Dermis blood vessel endothelial cell (primary cell): ENCODE data around the gene GLDC. TPM values are rescaled to one million over a fixed set of nuclear protein-coding genes. Genes with fewer than 3 reads are reported as not detected.
"Not testable (repeated sequence)": the region's sequence is repeated elsewhere in the genome, so short reads cannot be mapped to it uniquely, and the experiment has no call there.

Source experiments
- DNase-seq: peaks from one replicate; pipeline ENCODE4 v3.0.0; 2010
- total RNA-seq: library from RNA; depleted of rRNA; stranded (reverse); fragments of >200 nt; gene quantifications from 2 replicates; pipeline ENCODE4 v1.2.3, GENCODE V29; 2014

Gene GLDC
- total RNA-seq, 1 donor from 2014 or later: 3.2 TPM

DNA sequence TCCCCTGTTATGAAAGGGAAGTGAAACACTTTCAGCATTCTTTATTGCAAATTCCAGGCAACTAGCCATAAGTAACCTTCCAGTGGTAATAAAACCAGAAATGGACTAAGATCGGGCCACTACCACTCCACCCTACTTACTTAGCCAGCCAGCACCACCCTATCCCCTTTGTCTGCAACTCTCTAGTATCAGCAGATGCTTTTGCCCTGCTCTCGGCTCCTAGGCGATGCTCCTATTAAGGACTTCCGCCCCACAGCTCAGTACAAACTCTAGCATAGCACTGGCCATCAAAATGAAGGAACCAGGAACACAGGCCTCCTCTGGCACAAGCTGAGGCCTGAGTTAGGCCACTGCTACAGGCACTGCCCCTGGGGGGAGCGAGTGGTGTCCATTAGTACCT is 81.2 kb downstream of the GLDC start:
- peak; percentile 85 for DNase-seq

DNA sequence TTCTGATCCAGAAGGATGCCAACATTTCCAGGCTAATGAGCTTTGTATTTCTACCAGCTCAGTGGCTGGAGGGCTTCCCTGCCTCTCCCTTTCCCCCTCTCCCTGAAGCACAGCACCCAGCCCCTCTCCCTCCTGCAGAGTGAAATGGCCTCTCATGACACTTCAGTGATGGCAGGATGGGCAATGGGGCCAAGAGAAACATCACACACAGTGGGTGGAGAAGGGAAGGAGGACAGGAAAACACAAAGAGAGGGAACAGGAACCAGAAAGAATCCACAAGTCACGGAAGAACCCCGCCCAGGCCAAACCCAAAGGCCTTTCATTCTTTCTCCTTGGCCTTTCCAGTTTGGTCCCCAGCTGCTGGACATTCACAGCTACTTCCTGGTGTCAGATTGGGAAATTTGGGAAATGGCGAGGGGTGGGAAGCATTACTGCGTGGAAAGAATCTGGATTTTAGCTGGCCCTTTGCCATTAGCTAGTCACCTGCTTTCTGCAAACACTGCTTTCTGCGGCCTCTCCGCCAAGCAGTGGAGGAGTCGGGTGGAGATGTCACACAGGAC is 82.6 kb downstream of the GLDC start:
- peak; percentile 58 for DNase-seq

DNA sequence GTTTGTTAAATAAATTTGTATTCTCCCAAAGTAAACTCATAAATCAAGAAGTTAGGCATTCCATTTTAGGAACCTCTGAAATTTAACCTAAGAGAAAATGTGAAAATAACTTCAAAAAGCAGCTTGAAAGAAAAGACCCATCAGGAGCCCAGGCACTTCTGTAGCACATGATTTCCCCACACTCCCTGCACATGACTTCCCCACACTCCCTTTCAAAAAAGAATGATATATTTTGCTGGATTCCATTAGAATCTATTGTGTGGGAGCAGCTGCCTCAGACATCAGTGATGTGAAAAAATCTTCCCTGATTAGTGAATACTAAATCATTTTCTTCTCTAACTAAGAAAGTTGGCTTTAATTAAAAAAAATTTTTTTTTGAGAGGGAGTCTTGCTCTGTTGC is 83.3 kb downstream of the GLDC start:
- DNase-seq: peak; percentile 20

DNA sequence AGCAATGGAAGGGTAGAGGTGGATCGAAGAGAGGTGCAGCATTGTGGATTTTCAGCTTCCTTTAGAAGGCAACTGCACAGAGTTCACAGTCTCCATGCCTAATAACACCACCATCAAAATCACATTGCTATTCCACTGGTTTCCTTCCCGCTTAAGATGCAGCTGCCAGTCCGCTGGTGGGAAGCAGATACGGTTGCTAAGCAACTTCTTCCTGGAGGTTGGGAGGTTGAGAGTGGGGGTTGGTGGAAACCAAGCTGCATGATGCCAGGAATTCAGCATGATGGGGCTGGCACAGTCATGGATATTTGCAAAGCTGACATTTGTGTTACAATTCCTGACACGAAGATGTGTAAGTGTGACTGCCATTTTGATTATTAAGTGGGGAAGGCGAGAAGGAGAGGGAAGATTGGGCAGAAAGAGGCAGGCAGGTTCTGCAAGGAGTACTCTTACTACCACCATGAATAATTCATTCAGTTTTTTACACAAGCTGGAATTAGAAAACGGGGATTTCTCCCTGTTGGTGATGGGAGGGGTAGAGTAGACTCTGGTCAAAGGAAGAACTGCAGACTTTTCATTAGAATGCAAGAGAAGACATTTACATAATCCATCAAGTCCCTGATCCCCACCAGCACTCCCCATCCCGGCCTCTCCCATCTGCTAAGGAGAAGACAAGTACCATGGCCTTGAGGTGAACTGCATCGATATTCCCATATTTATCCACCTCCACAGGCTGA is 87.5 kb downstream of the GLDC start:
- peak; percentile 98 for DNase-seq

DNA sequence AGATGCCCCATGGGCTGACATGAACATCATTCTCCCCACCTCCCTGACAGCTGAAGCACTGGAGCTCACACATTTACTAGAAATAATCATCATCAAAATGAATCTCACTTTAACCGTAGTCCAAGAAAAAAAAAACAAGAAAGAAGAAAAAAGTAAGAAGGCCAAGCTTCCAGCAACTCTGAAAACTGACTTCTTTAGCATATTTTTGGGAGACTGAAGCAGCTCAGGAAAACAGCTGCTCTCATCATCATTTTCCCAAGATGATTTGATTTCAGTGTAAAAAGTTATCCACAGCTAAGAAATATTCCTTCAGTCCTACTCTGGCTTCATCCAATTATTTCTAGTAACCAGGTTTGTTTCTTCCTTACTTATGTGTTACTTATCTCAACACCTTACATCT is 91.7 kb downstream of the GLDC start:
- no peak for DNase-seq

DNA sequence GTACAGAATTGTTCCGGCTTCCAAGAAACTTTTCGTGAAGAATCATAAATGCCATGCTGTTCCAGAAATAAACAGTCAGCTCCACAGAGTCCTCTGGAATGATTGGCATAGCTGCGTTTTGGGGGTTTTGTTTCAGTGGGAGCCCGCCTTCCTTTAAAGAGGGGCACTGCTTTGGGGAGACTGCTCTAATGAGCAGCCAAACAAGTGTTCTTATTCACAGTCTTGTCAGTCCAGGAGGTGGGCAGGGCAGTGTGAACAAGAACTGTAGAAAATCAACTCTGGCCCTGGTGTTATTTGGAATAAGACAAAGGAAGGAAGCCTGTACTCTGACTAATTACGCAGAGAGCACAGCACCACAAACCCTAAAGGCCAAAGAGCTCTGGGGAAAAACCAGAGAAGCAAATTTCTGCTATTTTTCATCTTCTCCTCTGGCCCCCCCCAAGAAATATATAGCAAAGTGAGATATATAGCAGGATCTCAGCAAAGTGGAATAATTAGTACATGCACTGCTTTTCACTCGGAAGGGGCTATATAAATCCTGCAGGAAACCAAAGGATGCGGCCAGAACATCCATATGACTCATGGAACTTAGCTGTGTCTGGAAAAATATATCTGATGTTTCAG is 92.9 kb downstream of the GLDC start:
- DNase-seq: peak; percentile 90

DNA sequence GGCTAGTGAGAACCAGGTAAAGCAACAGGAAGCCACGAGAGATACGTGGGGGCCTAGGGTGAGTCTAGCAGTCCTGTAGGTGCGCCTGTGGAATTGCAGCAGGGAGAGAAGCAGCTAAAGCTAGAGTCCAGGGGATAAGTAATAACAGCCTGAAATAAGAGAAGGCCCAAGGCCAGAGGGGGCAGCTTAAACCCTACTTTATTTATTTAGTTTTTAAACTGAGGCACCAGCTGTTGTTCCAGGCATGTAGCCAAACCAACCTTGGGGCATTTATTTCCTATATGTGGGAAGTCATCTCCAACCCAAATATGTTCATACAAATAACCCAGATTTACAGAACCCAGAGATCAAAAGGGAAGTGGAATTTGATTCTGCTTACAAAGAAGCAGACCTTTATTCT is 93.5 kb downstream of the GLDC start:
- peak; percentile 80 for DNase-seq

DNA sequence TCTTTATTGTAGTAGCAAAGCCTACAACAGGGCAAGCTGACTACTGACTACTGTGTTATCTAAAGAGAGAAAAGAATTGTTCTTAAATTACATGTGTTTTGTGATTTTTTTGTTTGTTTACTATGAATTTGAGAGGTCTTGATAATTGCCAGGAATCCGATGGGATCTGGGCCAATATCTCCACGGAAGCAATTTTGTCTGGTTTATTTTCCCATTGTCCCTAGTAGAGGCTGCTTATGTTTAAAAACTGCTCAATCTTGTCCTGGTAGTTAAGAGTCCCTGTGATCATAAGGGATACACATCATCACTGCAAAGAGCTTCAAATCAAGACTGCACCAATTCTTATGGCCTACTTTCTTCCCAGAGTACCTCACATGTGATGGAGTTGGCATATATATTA is 94.4 kb downstream of the GLDC start:
- peak; percentile 49 for DNase-seq

DNA sequence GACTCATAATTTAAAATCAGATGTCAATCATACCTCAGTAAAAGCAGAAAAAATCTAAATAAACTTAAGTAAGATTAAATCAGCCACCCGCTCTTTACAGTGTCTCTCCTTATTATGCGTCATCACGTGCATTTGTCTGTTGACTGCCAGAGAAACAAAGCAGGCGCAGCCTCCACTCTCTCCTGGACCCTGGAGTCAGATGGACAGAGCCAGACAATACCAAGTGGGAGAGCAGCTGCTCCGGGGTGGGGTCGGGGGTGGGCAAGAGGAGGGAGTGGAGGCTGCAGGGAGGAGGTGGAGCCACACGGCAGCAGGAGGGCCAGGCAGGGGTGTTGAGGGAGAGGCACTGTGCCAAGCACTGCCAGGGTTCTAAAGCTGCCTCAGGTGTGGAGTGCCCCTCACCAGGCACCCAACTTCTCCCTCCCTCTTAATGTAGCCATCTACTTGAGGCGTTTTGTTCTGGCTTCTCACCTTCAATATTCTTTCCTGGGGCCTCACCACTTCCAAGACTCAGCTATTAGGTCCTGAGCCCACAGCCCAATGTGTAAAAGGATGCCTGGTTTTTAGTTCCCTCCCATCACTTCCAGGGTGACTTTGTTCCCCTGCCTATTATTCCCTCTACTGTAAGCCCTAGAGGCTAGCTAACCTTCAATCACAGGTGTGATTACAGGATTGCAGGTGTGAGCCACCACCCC is 96.3 kb downstream of the GLDC start:
- no peak for DNase-seq

DNA sequence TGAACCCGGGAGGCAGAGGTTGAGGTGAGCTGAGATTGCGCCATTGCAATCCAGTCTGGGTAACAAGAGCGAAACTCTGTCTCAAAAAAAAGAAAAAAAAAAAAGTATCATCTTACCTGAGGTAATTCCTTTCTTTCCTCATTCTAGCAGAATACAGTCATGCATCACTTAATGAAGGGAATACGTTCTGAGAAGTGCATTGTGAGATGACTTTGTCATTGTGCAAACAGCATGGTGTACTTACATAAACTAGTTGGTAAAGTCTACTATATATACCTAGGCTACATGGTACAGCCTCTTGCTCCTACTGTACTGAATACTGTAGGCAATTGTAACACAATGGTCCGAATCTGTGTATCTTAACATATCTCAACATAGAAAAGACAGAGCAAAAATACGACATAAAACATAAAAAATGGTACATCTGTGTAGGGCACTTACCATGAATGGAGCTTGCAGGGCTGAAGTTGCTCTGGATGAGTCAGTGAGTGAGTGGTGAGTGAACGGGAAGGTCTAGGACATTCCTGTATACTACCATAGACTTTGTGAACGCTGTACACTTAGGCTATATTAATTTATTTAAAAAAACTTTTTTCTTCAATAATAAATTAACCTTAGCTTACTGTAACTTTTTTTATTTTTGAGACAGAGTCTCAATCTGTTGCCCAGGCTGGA is 100.4 kb downstream of the GLDC start:
- no peak for DNase-seq

DNA sequence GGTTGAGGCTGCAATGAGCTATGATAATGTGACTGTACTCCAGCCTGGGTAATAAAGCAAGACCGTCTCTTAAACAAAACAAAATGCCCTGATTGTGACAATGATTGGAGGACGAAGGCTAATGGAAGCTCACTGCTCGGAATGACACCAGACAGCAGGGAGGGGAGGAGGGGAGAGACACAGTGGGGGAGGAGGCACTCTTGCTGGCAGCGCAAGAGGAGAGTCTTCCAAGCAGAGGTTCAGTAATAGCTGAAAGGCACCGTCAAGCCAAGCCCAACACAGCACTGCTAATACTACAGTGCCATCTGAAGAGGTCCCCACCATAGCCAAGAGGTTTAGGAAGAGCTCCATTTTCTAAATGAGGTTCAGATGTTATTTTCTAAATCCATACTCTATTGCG is 102.3 kb downstream of the GLDC start:
- DNase-seq: no peak

DNA sequence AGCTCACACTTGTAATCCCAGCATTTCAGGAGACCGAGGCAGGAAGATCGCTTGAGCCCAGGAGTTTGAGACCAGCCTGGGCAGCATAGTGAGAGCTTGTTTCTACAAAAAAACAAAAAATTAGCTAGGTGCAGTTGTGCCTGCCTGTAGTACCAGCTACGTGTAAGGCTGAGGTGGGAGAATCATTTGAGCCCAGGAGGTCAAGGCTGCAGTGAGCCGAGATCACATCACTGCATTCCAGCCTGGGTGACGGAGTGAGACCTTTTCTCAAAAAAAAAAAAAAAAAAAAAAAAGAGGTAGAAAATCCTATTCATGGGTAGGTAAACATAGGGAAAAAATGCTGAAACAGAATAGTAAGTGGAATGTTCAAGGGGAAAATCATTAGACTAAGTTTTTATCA is 102.9 kb downstream of the GLDC start:
- DNase-seq: not testable (repeated sequence)

DNA sequence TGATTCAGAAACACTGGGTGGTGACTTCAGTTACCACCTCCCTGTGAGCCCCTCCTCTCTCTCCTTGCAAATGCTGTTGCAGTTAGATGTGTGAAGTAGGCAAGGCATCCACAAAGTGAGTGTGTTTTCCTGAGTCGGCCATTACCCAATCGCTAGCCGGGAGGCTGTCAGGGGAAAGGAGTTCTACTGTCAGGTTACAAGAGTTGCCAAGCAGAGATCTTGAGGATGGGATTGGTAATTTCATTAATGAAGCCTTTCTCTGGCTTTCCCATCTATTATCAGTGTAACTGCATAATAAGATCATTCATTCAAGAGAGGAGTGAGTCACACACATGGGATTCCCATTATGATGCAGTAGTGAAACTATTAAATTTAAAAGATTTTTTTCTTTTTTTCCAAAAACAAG is 106.9 kb downstream of the GLDC start:
- peak; percentile 12 for DNase-seq

DNA sequence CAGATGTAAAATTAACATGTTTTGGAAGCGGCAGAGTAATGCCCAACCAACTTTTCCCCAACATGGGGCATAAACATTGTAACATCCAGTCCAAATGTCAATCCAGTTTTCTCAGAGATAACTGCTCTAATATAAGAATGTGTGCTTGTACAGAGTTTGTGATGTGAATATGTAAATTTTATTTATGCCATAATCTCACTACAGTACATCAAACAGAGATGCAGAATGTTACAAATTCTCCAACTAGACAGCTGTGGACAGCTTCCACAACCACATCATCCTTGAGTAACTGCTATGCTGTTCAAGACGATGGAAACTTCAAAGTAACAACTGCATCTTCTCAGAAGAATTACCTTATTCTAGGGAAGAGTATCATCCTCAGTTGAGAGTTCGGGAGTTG is 109.9 kb downstream of the GLDC start:
- no peak for DNase-seq

DNA sequence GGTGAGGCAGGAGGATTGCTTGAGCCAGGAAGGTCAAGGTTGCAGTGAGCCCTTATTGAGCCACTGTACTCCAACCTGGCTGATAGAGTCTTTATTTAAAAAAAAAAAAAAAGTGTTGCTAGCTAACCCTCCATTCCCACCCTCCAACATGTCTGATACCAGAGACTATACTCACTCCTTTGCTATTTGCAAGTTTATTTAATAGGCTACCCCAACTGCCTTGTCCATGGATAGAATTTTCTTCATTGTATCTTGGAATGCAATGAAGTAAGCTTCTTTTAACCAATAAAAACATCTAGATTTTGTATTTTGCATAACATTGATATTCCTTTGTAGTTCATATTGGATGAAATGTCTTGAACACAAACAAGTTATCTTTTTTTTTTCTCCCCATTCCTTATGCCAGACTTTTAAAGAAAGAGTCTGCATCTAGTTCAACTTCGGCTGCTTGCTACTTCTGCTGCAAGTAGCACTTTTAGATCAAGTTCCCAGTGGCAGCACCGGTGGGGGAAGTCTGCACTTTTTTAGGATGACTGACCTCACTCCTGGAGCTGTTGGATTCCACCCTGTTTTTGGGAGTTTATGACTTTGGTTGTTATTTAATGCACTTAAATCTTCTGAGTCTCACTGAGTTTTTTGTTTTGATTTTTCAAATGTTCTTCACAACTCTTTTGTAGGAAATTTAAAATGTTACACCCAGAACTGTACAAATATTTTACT is 120.0 kb downstream of the GLDC start:
- no peak for DNase-seq

DNA sequence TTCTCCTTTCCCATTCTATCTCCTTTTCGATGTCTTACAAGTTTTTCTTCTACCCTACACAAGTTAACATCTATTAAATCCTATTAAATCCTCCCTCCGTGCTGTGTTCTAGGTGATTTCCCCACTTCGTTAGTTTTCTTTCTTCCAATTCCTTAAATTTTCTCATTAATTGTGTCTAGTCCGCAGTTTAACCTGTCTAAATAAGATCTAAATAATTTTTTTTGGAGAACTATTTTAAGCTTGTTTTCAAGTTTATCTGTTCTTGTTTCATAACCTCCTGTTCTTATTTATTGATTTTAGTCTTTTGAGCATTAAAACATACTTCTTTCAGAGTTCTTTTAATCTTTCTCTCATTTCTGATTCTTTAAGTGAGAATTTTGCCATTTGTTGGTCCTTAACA is 123.3 kb downstream of the GLDC start:
- no peak for DNase-seq

DNA sequence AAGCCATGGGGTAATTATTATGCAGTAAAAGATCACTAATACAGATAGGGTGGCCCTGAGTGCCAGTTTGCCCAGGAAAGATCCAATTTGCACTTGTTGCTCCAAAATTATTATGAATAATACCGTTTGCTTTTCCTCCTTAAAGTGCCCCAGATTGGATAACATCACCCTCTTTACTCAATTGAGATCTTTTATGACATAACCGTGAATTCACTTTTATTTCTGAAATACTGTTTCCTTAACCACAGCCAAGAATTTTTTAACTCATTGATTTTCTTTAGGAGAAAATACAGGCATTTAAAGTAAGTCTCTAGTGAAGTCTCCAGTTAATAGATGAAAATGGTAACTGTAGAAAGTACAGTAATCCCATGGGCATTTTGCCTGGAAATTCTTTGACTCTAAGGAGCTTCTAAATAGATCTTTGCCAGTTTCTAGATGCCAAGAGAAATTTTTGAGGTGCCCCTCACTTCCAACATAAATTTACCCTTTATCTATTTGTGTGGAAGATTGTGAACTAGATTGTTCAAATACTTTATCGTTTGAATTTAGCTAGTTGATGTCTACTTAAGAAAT is 133.4 kb downstream of the GLDC start:
- DNase-seq: no peak

DNA sequence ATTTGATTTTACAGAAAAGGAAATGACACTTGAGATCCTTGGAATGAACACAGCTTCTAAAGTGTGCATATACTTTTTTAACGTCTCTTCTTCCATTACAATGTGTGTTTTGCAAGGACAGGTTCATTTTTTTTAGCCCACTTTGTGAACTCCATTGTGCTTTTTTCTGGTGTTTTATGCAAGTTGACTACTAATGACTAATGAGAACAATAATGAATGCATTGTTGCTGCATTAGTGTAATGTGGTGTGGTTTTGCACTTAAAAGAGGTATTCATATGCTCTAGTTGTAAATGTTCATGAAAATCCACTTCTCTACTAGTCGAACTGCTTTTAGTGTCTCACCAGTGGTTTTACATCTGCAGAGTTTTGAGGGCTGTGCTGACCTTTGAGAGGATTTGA is 139.0 kb downstream of the GLDC start:
- DNase-seq: no peak

DNA sequence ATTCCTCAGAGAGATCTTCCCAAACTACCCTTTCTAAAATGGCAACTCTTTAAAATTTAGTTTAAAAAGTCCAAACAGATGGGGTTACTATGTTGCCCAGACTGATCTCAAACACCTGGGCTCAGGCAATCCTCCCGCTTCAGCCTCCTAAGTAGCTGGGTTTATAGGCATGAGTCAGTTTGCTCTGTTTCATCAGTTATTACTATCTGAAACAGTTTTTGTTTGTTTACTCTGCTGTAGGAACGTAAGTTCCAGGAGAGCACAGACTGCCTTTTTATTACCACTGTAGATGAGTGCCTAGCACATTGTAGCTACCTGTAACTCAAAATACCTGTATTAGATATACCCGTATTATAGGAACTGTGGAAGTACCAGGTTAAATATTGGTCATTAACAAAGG is 143.1 kb downstream of the GLDC start:
- no peak for DNase-seq

DNA sequence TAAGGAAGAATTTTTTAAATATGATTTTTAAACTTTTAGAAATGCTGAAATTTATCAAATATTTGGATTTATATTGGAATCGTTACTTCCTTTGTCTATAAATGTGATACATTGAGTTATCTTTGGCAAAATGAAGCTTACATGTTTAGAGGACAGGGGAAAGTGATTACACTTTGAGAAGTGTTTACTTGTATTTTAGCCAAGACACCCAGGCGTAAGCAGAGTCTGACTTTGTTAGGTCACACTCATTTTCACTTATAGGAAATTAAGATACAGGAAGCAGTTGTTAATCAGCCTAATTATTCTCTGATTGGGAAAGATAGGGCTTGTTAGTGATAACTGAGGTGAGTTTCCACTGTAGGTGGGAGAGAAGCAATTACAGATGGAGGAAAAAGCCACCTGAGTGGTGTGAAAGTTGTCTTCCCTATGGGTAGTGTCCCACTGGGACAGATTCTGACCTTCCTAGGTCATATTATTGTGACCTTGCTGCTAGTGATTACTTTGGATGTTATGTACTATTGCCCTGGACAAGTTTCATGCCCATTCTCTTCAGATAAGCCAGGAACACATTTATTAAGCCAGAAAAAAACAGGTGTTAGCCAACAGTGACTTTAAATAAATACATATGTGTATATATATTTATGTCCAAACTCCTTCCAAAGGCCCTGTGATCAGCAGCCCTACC is 143.9 kb downstream of the GLDC start:
- no peak for DNase-seq

DNA sequence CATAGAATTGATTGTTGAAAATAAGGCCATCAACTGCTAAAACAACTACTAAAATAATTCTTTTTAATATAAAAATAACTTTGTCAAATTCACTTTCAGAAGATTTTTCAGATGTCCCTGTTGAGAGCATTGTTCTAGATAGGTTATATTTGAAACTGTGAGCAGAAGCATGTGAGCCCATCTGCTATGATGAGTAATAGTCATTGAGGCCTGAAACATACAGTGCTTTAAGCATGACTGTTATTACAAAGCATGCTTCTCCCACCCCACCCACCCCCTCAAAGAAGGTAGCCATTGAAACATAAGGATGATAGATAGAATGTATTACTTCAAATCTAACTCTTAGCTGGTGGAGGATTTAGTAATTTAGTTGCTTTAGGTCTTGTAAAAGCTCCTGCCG is 146.5 kb downstream of the GLDC start:
- DNase-seq: peak; percentile 32
